GM12891 (cell line): ENCODE data around the gene OLIG2. TPM values are rescaled to one million over a fixed set of nuclear protein-coding genes. Genes with fewer than 3 reads are reported as not detected.

Source experiments
- DNase-seq: peaks from one replicate; pipeline ENCODE4 v3.0.0; 2011; ENCODE audit warnings: low spot score; ENCODE audit not compliant: insufficient read length
- FAIRE-seq: peaks from 2 replicates; lab custom pipeline; 2011; peaks lifted over from hg19 to GRCh38; lab: Jason Lieb, UNC
- PAX5 ChIP-seq: IDR thresholded peaks from 2 replicates; pipeline ENCODE4 v1.6.1; 2011; ENCODE audit warnings: low read length, moderate library complexity, mild to moderate bottlenecking; ENCODE audit not compliant: insufficient read depth, severe bottlenecking
- POLR2A ChIP-seq: IDR thresholded peaks from 2 replicates; pipeline ENCODE4 v1.6.1; 2011; ENCODE audit warnings: low read depth, low read length, control low read depth
- POLR2AphosphoS5 ChIP-seq: IDR thresholded peaks from 2 replicates; pipeline ENCODE4 v1.6.1; 2011; ENCODE audit warnings: low read depth, low read length, control low read depth
- POU2F2 ChIP-seq: IDR thresholded peaks from 2 replicates; pipeline ENCODE4 v1.6.1; 2011; ENCODE audit warnings: low read depth, mild to moderate bottlenecking, control low read depth, low read length, moderate library complexity
- SPI1 ChIP-seq: IDR thresholded peaks from 2 replicates; pipeline ENCODE4 v1.6.1; 2011; ENCODE audit warnings: low read depth, low read length, control low read depth
- TAF1 ChIP-seq: IDR thresholded peaks from 2 replicates; pipeline ENCODE4 v1.6.1; 2011; ENCODE audit warnings: low read depth, low read length, control low read depth
- polyA plus RNA-seq: library from polyadenylated mRNA; unstranded; fragments of >200 nt; gene quantifications from one replicate; pipeline ENCODE4 v1.2.1, GENCODE V29; 2012; ENCODE audit warnings: low read depth, missing spikeins, inconsistent platforms; ENCODE audit not compliant: missing spikeins

Gene OLIG2
- not detected for polyA plus RNA-seq

DNA sequence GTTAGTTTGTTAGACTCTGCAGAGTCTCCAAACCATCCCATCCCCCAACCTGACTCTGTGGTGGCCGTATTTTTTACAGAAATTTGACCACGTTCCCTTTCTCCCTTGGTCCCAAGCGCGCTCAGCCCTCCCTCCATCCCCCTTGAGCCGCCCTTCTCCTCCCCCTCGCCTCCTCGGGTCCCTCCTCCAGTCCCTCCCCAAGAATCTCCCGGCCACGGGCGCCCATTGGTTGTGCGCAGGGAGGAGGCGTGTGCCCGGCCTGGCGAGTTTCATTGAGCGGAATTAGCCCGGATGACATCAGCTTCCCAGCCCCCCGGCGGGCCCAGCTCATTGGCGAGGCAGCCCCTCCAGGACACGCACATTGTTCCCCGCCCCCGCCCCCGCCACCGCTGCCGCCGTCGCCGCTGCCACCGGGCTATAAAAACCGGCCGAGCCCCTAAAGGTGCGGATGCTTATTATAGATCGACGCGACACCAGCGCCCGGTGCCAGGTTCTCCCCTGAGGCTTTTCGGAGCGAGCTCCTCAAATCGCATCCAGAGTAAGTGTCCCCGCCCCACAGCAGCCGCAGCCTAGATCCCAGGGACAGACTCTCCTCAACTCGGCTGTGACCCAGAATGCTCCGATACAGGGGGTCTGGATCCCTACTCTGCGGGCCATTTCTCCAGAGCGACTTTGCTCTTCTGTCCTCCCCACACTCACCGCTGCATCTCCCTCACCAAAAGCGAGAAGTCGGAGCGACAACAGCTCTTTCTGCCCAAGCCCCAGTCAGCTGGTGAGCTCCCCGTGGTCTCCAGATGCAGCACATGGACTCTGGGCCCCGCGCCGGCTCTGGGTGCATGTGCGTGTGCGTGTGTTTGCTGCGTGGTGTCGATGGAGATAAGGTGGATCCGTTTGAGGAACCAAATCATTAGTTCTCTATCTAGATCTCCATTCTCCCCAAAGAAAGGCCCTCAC, at the start of gene OLIG2:
TSS of gene OLIG2 (plus strand) at position 447 of the 954 bp plus-strand sequence. CDS start 928 bp downstream, outside the sequence.
- FAIRE-seq (no peak), DNase-seq (no peak)
- TF ChIP-seq POU2F2 (no peak), SPI1 (no peak), POLR2AphosphoS5 (no peak), POLR2A (no peak), PAX5 (no peak), TAF1 (no peak)

DNA sequence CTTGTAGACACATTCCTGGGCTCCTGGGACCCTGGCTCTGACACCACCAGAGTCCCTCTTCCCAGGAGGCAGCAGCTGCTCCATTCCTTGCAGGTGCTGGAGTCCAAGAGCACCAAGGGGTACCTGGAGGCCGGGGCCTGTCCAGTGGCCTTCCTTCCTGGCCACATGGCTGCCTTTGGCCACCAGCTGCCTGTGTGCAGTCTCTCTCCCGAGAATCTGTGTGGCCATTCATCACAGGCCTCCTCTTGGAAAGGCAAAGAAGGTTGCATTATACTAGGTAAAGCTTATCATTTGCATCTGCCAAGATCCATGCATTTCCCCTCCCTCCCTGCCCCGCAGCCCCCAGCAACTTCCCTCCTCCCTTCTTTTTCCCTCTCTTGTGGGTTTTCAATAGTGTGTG, 48.9 kb upstream of the OLIG2 start:
- no peak for TF ChIP-seq SPI1
- TF ChIP-seq POU2F2, result no peak
- no peak for TF ChIP-seq TAF1
- no peak for TF ChIP-seq POLR2AphosphoS5
- FAIRE-seq (no peak), DNase-seq (no peak)

DNA sequence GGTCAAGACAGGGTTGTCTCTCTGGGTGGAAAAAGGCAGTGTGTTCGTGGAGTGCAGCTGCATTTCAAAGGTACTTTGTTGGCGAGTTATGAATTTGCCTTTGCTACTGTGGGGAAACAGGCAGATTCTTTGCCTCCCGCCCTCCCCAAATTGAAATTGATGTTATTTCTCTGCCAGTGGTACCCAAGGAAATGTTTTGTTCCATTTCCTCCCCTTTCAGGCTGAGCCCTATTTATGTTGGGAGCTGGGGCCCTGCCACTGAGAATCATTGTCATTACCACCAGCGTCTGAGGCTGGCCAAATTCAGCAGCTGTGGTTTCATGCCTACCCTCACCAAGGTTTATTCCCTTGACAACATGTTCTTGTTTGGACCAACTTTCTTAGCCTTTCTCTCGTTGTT, 48.5 kb upstream of the OLIG2 start:
- DNase-seq, result no peak
- TF ChIP-seq SPI1, result no peak
- FAIRE-seq, result no peak

DNA sequence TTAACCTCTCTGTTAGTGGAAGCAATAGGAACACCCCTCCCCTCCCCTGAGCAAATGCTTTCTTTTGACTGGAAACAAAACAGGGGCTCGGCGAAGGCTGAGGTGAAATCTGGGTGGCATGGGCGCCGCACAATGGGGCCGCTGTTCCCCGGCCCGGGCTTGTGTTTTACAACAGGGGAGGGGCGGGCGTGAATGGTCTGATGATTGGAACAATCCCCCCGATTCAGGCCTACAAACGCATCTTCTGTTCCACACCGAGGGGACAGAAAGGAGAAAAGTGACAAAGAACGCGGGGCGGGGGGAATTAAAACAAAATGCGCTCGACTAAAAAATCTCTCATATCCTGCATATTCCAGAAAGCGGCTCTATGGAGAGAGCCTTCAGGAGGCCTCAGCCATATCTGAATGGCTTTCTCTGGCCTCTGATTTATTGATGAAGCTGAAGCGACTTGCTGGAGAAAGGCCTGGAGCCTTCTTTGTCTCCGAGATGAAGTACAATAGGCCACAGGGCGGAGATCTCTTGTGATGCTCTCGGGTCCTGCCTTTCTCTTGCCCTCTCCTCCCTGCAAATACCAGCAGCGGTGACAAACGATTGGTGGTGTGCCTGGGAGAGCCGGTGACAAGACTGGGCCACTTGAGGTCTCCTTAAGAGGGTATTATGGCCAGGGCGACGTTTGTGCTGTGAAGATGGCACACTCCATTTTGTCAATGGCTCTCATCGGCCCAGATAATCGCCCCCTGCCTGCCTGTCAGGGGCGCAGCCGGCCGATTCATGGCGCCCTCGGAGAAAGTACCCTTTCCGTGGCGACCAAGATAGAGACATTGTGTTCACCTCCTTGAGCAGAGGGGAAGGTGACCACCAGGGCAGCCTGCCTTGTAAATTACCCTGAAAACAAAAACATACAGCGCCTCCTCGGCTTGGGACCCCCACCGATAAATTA, 47.1 kb upstream of the OLIG2 start:
- DNase-seq, result no peak
- TF ChIP-seq SPI1, result no peak
- no peak for TF ChIP-seq POLR2A
- no peak for TF ChIP-seq TAF1
- TF ChIP-seq POU2F2, result no peak
- TF ChIP-seq POLR2AphosphoS5, result no peak
- no peak for TF ChIP-seq PAX5

DNA sequence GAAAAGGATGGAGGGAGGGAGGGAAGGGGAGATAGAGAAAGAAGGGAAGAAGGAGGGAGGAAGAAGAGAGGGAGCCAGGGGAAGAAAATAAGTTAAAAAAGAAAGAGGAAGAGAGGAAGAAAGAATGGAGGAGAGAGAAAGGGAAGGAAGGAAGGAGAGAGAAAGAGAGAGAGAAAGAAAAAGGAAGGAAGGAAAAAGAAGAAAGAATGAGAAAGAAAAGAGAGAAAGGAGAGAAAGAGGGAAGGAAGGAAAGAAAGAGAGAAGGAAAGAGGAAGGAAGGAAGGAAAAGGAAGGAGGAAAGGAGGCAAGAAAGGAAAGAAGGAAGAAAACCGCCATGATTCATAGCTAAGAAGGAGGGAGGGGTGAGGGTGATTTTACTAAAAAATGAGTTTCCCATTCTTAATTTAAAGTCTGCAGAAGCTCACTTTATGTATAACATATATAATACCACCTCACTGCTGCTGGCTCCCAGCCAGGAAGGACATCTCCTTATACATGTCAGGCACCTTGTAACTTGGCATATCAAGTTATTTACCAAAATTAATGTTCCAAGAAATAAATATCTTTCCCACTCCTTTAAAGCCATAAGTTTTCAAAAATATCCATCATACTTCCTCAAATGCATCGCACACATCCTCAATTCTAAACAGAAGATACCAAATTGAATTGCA, 46.0 kb upstream of the OLIG2 start:
- FAIRE-seq (no peak), DNase-seq (no peak)
- TF ChIP-seq TAF1 (no peak), POLR2A (no peak), SPI1 (no peak), POLR2AphosphoS5 (no peak), POU2F2 (no peak), PAX5 (no peak)

More for the DNA sequence above, 47.1 kb upstream of the OLIG2 start:
- FAIRE-seq, result no peak

DNA sequence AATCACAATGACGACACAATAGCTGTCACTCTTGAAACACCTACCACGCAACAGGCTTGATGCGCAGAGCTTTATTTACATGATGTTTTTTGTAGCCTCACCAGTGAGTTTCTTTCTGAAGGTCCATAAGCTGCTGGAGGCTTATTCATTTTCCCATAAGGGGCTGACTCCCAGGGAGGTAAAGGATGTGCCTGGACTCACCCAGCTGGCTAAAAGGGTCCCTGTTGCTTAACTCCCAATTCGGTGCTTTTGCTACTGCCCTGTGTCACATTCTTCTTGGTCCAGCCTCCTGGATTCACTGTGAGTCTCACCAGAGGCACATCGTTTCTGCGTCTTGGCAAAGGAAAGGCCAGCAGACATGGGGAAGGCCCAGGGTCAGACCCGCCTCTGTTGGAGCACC, 44.6 kb upstream of the OLIG2 start:
- FAIRE-seq, result no peak

DNA sequence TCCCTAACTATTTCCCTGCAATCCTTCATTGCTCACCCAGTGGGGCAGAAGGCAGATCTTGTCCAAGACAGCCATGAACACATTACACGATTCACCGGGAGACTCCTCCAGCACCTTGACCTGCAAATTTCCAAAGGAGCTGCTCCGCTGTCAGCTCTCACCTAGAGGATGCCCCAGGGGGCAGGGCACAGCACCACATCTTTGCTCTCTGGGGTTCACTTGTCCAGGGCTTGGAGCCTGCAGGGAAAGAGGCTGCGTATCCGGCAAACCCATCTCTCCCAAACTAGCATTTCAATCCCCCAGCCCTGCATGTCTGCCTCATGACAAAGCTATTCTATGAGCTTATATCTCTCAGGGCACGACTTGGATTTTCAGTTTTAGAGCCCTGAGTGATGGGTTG, 35.1 kb upstream of the OLIG2 start:
- no peak for FAIRE-seq
- TF ChIP-seq POLR2AphosphoS5, result no peak
- no peak for TF ChIP-seq SPI1
- no peak for DNase-seq

More for the DNA sequence above, 44.6 kb upstream of the OLIG2 start:
- TF ChIP-seq SPI1, result no peak
- TF ChIP-seq POLR2A, result no peak
- no peak for TF ChIP-seq POU2F2
- no peak for TF ChIP-seq PAX5
- TF ChIP-seq TAF1, result no peak
- TF ChIP-seq POLR2AphosphoS5, result no peak
- no peak for DNase-seq

DNA sequence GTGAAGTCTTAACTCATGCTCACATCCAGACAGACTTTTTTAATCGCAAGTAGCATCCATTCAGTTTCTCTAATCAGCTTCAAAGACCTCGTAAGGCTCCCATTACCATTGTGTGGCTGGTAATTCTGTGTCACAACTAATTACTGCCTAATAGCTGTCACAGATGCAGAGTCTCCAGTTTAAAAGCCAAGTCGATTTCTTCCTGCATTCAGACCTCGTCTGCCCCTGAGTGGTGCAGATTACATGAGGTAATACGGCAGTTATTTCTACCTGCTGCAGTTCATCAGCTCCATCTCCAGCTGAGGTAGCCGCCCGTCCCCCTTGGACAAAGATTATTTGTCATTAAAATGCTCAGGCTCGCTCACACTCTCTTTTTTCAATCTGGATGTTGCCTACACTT, 34.4 kb upstream of the OLIG2 start:
- DNase-seq (no peak), FAIRE-seq (no peak)
- no peak for TF ChIP-seq TAF1
- TF ChIP-seq PAX5, result no peak
- TF ChIP-seq POLR2A, result no peak
- TF ChIP-seq POLR2AphosphoS5, result no peak
- no peak for TF ChIP-seq SPI1
- TF ChIP-seq POU2F2, result no peak

DNA sequence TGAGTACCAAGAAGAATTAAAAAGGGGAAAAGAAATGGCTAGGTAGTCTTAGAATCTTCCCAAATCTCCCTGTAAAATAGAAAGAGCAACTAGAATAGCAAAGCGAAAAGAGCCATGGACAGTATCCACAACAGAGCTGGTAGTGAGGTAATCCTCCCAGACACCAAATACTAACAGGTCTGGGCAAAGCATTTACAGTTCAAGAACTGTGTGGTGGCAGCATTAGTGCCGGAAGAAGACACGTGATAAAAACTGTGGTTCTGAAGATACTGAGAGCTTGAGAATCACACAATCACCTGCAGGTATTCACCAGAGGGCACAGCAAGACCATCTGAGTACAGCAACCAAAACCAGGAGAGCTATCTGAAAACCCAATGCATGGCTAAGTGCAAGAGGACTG, 31.8 kb upstream of the OLIG2 start:
- no peak for DNase-seq
- no peak for FAIRE-seq
- TF ChIP-seq POU2F2 (no peak), POLR2A (no peak), POLR2AphosphoS5 (no peak), PAX5 (no peak), TAF1 (no peak)
